ENCODE measurements around the gene ELMO1. TPM values are rescaled to one million over a fixed set of nuclear protein-coding genes. Genes with fewer than 3 reads are reported as not detected.

The ELMO1 gene
- total RNA-seq, 1 experiment from 2014 or later = 7.8 TPM

DNA sequence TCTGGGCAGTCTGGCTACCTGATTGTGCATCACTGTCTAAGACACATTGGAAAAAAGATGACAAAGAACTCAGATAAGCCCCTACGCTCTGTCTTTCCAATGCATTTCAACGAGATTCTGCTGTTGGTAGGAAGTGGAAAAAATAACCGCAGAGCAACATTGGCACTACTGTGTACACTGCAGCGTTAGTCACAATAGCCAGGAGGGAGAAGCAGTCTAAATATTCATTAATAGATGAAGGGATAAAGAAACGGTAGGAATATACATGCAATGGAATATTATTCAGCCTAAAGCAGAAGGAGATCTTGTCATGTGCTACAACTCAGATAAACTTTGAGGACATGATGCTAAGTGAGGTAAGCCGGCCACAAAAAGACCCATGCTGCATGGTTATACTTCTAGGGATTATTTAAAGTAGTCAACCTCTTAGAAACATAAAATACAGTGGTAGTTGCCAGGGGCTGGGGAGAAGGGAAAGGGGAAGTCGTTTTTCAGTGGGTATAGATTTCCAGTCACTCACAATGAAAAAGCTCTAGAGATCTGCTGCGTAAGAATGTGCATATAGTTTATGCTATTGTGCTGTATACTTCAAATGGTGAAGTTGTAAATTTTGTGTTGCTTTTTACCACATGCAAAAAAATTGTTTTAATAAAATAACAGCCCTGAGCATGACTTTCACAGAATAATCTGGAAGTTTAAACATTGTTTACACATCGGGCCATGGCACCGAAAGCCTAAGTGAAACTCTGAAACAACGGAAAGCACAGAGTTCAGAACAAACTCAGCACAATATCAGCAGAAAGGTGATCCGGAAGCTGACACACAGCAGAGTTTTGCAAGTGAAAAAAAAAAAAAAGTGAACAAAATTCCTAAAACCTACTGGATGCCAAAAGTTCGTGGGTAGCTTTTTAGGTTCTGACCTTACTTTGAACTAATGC lies 40.1 kb downstream of the ELMO1 start:
- Histone ChIP-seq H3K4me1 (ENCODE audit: insufficient read depth, low read length) (no peaks in the 10 kb centered on the region), H3K79me1 (ENCODE audit: insufficient read depth, low read depth, low read length, poor library complexity, severe bottlenecking) (no peaks in the 10 kb centered on the region), H2AFZ (ENCODE audit: low read length) (no peak overlapping the region), H2BK20ac (ENCODE audit: low read depth, low read length, poor library complexity, severe bottlenecking) (no peak overlapping the region), H3K23ac (ENCODE audit: insufficient read length, low read depth, low read length) (no peak overlapping the region), H2AK5ac (ENCODE audit: insufficient read length, low read length) (no peak overlapping the region), H4K8ac (replicated peaks; ENCODE audit: insufficient read length, low read depth, low read length) (no peak overlapping the region), H4K5ac (ENCODE audit: insufficient read length, low read depth, low read length) (no peak overlapping the region), H2BK12ac (ENCODE audit: insufficient read length, low read depth, low read length) (no peak overlapping the region), H2BK15ac (ENCODE audit: low read depth, low read length) (no peak overlapping the region), H3K27me3 (ENCODE audit: insufficient read depth, low read length) (no peaks in the 10 kb centered on the region), H3K79me2 (ENCODE audit: insufficient read depth, low read length) (no peaks in the 10 kb centered on the region), H2BK5ac (ENCODE audit: insufficient read length, low read length) (no peak overlapping the region), H3K23me2 (ENCODE audit: insufficient read length, low read depth, low read length, poor library complexity, severe bottlenecking) (no peaks in the 10 kb centered on the region), H3K56ac (ENCODE audit: insufficient read length, low read depth, low read length) (no peak overlapping the region), H3K9me3 (ENCODE audit: control insufficient read depth, low read depth, low read length) (no peaks in the 10 kb centered on the region), H4K20me1 (ENCODE audit: control insufficient read depth, insufficient read depth, insufficient read length) (no peaks in the 10 kb centered on the region), H3K18ac (ENCODE audit: insufficient read length, low read depth, low read length) (no peak overlapping the region), H3K9ac (ENCODE audit: extremely low read depth, insufficient read length, low read length) (no peak overlapping the region), H4K91ac (ENCODE audit: insufficient read length, low read depth, low read length) (no peak overlapping the region), H2BK120ac (ENCODE audit: low read depth, low read length, poor library complexity, severe bottlenecking) (no peak overlapping the region), H3K4me2 (ENCODE audit: insufficient read depth, insufficient read length, low read length) (no peak overlapping the region), H3T11ph (ENCODE audit: low read length) (no peak overlapping the region), H3K27ac (ENCODE audit: insufficient read length, low read depth, low read length) (no peak overlapping the region), H3K4ac (ENCODE audit: low read depth, low read length) (no peak overlapping the region), H3K14ac (ENCODE audit: insufficient read depth, low read length) (no peak overlapping the region)
- H3K36me3 Mint-ChIP-seq (ENCODE audit: insufficient read depth in 1 of 3, low read depth in 3 of 3) = peaks cover 4 to 7% (median 4%) of the 10 kb centered on the region in 3 experiments; a peak in 4 of 7 replicates
- H3K27me3 Mint-ChIP-seq (ENCODE audit: low read depth) = no peaks in the 10 kb centered on the region
- H3K4me1 Mint-ChIP-seq = peaks cover 8 to 13% of the 10 kb centered on the region in 2 experiments
- DNase-seq = no peak
- WGBS (ENCODE audit: extremely low coverage, insufficient read length, low lambda C conversion rate) = no CpG with 5 or more reads among the region's 13 CpGs
- TF ChIP-seq, protein P1, sequence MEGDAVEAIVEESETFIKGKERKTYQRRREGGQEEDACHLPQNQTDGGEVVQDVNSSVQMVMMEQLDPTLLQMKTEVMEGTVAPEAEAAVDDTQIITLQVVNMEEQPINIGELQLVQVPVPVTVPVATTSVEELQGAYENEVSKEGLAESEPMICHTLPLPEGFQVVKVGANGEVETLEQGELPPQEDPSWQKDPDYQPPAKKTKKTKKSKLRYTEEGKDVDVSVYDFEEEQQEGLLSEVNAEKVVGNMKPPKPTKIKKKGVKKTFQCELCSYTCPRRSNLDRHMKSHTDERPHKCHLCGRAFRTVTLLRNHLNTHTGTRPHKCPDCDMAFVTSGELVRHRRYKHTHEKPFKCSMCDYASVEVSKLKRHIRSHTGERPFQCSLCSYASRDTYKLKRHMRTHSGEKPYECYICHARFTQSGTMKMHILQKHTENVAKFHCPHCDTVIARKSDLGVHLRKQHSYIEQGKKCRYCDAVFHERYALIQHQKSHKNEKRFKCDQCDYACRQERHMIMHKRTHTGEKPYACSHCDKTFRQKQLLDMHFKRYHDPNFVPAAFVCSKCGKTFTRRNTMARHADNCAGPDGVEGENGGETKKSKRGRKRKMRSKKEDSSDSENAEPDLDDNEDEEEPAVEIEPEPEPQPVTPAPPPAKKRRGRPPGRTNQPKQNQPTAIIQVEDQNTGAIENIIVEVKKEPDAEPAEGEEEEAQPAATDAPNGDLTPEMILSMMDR (conservative IDR thresholded peaks at IDR 0.05) = no peak
- no peak overlapping the region; a peak in 1 of 7 replicates for H3K27ac Mint-ChIP-seq
- H3K9me3 Mint-ChIP-seq = peaks cover 3 to 5% of the 10 kb centered on the region in 2 experiments; a peak in 4 of 5 replicates
- no peak overlapping the region for H3K4me3 Mint-ChIP-seq
